ENCODE data around the gene CDC45.
"Not testable (repeated sequence)": the region's sequence is repeated elsewhere in the genome, so short reads cannot be mapped to it uniquely, and the experiment has no call there.

Gene CDC45

DNA sequence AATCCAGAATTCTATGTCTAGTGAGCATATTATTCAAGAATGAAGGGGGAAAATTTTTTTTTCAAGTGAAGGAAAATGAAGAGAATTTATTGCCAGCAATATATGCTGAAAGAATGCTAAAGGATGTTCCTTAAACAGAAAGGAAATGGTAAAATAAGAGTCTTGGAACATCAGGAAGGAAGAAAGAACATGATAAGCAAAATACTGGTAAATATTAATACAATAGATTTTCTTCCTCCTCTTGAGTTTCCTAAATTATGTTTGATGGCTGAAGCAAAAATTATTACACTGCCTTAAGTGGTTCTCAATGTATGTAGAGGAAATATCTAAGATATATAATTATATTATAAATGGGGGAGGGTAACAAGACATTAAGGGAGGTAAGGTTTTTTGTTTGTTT is 54.1 kb downstream of the CDC45 start:
- DNase-seq: no peak

DNA sequence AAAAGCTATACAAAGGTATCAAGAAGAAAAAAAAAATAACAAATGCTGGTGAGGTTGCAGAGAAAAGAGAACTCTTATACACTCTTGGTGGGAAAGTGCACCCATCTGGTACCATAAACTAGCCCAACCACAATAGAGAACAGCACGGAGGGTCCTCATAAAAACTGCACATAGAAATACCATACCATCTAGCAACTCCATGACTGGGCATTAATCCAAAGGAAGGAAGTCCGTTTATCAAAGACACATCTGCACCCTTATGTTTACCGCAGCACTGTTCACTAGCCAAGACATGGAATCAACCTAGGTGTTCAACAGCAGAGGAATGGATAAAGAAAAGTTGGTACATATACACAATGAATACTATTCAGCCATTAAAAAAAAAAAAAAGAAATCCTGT is 55.3 kb downstream of the CDC45 start:
- no peak for DNase-seq

DNA sequence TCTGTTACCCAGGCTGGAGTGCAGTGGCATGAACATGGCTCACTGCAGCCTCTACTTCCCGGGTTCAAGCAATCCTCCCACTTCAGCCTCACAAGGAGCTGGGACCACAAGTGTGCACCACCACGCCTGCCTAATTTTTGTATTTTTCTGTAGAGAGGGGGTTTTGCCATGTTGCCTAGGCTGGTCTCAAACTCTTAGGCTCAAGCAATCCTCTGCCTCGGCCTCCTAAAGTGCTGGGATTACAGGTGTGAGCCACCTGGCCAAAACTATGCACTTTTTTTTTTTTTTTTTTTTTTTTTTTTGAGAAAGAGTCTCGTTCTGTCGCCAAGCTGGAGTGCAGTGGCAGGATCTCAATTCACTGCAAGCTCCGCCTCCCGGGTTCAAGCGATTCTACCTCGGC is 56.8 kb downstream of the CDC45 start:
- DNase-seq: no peak

GRCh38 chr22:19537941-19538488 is 58.3 kb downstream of the CDC45 start:
- DNase-seq: no peak

- no peak for DNase-seq
Measured at GRCh38 chr22:19540394-19540793, 60.7 kb downstream of the CDC45 start.

DNA sequence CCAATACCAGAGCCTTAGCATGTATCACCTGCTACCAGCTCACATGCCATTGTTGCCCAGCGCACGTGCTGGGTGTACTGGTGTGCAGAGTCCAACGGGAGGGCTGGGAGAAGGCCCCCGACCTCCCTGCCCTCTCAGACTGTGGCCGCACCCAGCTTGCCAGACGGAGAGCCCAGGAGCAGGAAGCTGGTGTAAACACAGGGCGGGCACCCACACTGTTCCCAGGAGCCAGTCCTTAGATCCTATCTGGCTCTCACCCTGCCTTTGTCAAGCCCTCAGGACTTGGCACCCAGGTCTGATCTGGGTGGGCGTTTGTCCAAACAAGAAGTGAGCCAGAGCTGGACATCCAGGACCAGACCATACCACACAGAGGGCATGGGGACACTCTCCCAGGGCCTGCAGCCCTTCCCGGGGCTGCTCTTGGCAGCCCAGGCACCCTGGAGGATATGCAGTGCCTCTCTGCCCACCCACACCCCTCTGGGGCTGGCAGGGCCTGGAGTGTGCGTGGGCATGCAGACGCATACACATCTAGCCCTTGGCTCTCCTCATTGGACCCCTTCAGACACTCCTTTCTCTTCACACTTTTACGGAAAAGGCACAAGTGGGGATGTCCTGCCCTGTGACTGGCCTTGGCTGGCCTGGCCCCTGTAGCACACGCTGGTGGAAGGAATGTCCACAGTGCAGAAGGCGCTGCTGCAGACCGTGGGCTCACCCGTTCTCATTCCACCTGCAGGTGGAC is 64.4 kb downstream of the CDC45 start:
- no peak for DNase-seq

DNA sequence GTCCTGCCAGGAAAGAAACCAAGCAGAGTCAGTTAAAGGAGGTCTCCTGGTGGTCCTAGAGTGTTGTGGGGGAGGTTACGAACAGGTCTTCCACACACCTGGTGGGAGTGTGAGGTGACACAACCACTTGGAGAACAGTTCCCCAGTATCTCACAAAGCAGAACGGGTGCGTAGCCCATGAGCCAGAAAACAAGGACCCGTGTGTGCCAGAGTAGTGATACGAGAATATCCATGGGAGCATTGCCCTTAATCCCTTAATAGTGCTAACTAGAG is 66.2 kb downstream of the CDC45 start:
- DNase-seq: no peak

GRCh38 chr22:19546680-19547079 is 67.0 kb downstream of the CDC45 start:
- no peak for DNase-seq

DNA sequence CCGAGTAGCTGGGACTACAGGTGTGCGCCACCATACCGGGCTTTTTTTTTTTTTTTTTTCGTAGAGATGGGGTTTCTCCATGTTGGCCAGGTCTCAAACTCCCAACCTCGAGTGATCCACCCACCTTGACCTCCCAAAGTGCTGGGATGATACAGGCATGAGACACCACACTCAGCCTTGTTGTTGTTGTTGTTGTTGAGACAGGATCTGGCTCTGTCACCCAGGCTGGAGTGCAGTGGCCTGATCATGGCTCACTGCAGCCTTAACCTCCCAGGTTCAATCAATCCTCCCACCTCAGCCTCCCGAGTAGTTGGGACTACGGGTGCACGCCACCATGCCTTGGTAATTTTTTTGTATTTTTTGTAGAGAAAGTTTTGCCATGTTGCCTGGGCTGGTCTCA is 67.9 kb downstream of the CDC45 start:
- no peak for DNase-seq

DNA sequence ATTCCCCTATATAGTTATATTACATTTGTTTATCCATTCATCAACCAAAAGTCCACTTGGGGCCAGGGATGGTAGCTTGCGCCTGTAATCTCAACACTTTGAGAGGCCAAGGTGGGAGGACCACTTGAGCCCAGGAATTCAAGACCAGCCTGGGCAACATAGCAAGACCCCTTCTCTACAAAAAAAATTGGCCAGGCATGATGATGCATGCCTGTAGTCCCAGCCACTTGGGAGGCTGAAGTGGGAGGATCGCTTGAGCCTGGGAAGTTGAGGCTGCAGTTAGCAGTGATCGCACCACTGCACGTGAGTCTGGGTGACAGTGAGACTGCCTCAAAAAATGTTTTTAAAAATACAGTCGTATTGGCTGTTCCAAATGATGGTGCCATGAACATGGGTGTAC is 68.7 kb downstream of the CDC45 start:
- not testable (repeated sequence) for DNase-seq

GRCh38 chr22:19548964-19549363 is 69.2 kb downstream of the CDC45 start:
- no peak for DNase-seq

DNA sequence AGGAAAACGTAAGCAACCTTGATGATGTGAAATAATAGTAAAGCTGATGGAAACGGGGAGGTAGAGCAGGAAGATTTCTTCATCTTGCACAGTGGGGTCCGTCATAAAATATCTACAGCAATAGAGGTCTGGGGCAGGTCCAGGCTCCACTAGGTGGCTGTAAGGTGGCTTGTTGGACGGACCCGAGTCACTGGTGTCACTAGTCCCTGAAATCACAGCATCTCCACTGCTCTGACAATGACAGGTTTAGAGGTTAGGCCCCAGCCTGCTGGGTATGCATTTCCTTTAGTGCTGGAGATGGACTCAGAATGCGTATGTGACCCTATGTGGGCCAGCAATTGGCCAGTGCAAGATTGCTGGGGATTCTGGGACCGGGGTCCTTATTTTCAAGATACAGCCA is 69.7 kb downstream of the CDC45 start:
- no peak for DNase-seq

- no peak for DNase-seq
Measured at GRCh38 chr22:19550382-19550781, 70.7 kb downstream of the CDC45 start.

- no peak for DNase-seq
Measured at GRCh38 chr22:19553201-19553600, 73.5 kb downstream of the CDC45 start.

DNA sequence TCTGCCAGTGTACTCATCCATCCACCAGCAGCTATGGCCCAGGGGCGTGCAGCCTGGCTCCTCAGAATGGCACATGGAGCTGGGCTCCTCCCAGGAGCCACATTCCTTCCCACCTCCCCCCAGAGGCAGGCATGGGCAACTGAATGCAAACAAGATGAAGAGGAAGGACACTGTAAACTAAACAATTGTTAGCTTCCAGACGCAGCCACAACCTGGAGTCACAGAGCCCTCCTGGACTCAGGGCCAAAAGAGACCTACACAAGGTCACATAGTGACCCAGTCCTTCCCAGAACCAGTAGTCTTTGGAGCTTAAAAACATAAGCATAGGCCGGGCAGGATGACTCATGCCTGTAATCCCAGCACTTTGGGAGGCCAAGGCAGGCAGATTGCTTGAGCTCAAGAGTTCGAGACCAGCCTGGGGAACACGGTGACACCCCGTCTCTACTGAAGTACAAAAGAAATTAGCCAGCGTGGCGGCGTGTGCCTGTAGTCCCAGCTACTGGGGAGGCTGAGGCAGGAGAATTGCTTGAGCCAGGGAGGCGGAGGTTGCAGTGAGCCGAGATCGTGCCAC is 75.2 kb downstream of the CDC45 start:
- no peak for DNase-seq

- DNase-seq: no peak
Measured at GRCh38 chr22:19555651-19556050, 75.9 kb downstream of the CDC45 start.

DNA sequence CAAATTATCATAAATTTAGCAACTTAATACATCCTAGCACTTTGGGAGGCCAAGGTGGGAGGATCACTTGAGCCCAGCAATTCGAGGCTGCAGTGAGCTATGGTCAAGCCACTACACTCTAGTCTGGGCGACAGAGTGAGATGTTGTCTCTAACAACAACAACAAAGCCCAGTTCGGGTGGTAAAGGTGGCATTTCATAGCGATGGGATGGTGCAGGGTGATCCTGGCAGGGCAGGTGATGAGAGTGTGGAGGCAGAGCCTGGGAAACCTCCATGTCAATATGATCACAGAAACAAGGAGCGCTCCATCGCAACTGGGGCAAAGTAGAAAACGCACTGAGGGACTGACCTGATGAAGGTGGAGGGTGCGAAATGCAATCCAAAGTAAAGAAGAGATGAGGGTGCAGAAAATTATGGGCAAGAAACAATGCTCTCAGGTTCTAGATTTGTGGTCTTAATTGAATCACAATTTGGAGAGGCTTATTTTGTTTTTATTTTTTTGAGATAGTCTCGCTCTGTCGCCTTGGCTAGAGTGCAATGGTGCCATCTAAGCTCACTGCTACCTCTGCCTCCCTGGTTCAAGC is 77.3 kb downstream of the CDC45 start:
- no peak for DNase-seq

GRCh38 chr22:19559324-19559811 is 79.6 kb downstream of the CDC45 start:
- DNase-seq: no peak

DNA sequence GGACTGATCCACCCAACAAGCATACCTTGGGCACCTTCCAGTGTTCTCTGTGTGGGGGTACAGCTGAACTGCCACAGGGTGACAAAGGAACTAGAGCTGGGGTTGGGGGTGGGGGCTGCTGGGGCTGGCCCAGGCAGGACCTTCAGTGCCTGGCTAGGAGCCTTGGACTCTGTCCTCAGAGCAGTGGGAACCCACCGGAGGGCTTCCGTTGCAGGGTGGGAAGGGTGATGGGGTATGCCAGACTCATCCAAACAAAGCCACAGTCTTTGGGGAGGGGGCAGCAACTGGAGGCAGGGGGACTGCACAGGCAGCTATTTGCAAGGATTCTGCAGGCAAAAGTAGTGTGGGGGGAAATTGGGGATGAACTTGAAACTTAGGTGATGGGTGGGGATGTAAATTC is 80.2 kb downstream of the CDC45 start:
- no peak for DNase-seq

- no peak for DNase-seq
Measured at GRCh38 chr22:19565382-19566278, 85.9 kb downstream of the CDC45 start.

- no peak for DNase-seq
Measured at GRCh38 chr22:19566279-19567156, 86.8 kb downstream of the CDC45 start.
